Muscle of leg (tissue), 11 donors: ENCODE measurements around the gene F8. TPM values are rescaled to one million over a fixed set of nuclear protein-coding genes. Genes with fewer than 3 reads are reported as not detected.
A peak's percentile ranks its signal among the peaks of the same experiment; 100 is the strongest.
"Not testable (repeated sequence)": the region's sequence is repeated elsewhere in the genome, so short reads cannot be mapped to it uniquely, and the experiment has no call there.

Experiments used
- DNase-seq: peaks from one replicate; pipeline ENCODE4 v3.0.0; 2013
- H3K27ac ChIP-seq: one replicate; pipeline ENCODE4 v1.5.1; 2013; ENCODE audit warnings: mild to moderate bottlenecking, low read length, control low read depth
- H3K27me3 ChIP-seq: one replicate; pipeline ENCODE4 v1.6.1; 2013; ENCODE audit warnings: low read length; ENCODE audit not compliant: control insufficient read depth, insufficient read depth
- H3K36me3 ChIP-seq: one replicate; pipeline ENCODE4 v1.6.1; 2013; ENCODE audit warnings: low read length; ENCODE audit not compliant: control insufficient read depth, insufficient read depth
- H3K4me1 ChIP-seq: one replicate; pipeline ENCODE4 v1.6.1; 2013; ENCODE audit warnings: low read length; ENCODE audit not compliant: control insufficient read depth, insufficient read depth
- H3K4me3 ChIP-seq: one replicate; pipeline ENCODE4 v1.5.1; 2013; ENCODE audit warnings: low read length, control low read depth
- H3K9me3 ChIP-seq: replicated peaks from 2 replicates; pipeline ENCODE4 v1.6.1; 2013; ENCODE audit warnings: low read depth, low read length; ENCODE audit not compliant: control insufficient read depth
- WGBS: methylation state at CpG from one replicate; pipeline ENCODE4 v1.1.5; 2013; ENCODE audit warnings: missing lambda C conversion rate; ENCODE audit not compliant: insufficient coverage; 5-methylcytosine and 5-hydroxymethylcytosine counted together
- polyA plus RNA-seq, 8 donors: library from polyadenylated mRNA; unstranded; fragments of 120-200 nt; gene quantifications; one replicate each; pipeline versions ENCODE4 v1.2.1 to v1.2.3, GENCODE V29; 2013; ENCODE audit warnings: inconsistent platforms in 1 of 8, low replicate concordance in 1 of 8; ENCODE audit not compliant: insufficient read length in 8 of 8, insufficient read depth in 1 of 8
- total RNA-seq: library from RNA; stranded (reverse); fragments of 120-200 nt; gene quantifications from one replicate; pipeline ENCODE4 v1.2.4, GENCODE V29; 2013

The F8 gene
- total and polyA plus RNA-seq, 9 donors: 3.6 to 7.0 (median 5.0) TPM

DNA sequence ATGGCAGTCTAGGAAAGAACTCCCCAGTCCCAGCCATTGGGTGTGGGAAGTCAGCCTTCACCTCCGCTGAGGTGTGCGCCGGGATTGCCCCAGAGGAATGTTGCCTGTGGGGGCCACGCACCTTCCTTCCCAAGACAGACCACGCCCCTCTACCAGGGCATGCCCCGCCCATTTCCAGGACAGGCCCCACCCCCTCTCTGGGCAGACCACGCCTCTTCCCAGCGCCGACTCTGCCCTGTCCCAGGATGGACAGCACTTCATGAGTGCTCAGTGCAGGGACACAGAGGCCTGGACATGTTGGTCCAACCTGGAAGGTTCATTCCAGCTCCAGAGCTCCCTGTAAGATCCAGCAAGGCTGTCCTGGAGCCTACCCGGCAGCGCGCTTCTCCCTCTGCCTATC is 13.9 kb downstream of the F8 start:
- not testable (repeated sequence) for DNase-seq, H3K36me3 ChIP-seq, H3K27ac ChIP-seq, H3K4me3 ChIP-seq, H3K9me3 ChIP-seq, H3K27me3 ChIP-seq
- WGBS: no CpG with 5 or more reads among the region's 12 CpGs
- peaks cover 11% of the 10 kb centered on the region for H3K4me1 ChIP-seq

- not testable (repeated sequence) for H3K36me3 ChIP-seq, H3K27me3 ChIP-seq, DNase-seq, H3K4me3 ChIP-seq, H3K9me3 ChIP-seq
- 68% methylated on average over 2 of the region's 11 CpGs for WGBS
- peaks cover 11% of the 10 kb centered on the region for H3K4me1 ChIP-seq
- peak overlapping the region; percentile 51 for H3K27ac ChIP-seq
Observed at GRCh38 chrX:155006913-155007671, 15.4 kb downstream of the F8 start.

DNA sequence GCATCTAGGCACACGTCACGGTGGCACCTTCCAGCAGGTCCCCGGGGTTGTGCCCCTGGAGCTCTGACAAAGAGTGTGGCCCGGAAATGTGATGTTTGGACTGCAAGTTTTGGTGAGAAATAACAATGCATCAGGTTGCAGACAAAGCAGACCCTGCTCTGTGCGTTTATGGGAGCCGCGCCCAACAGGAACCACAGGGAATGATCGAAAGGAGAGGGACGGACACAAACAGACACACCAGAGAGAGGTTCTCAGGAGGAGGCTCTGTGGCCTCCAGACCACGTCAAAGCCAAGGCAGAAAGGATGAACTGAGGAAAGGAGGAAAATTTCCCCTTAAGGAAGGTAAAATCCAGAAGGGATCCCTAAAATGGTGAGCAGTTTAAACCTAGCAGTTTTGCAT is 16.1 kb downstream of the F8 start:
- H3K9me3 ChIP-seq: not testable (repeated sequence)

DNA sequence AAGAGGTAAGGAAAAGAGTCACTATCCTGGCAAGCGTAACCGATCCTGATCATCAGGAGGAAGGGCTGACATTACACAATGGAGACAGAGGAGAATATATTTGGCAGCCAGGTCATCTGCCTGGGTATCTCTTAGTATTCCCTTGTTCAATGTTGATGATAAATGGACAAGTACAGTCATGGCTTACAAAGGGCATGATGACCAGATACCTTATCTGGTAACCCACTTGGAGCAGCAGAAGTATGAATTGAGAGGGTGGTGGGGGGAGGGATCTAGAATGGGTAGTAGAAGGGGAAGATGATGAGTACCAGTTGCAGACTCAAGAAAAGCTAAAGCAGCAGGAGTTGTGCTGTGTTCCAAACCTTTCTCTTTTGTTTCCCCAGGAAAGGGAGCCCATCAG is 17.3 kb downstream of the F8 start:
- Histone ChIP-seq H3K27me3 (no peaks in the 10 kb centered on the region), H3K27ac (no peak overlapping the region), H3K4me1 (peaks cover 11% of the 10 kb centered on the region), H3K9me3 (no peaks in the 10 kb centered on the region), H3K36me3 (no peaks in the 10 kb centered on the region), H3K4me3 (no peak overlapping the region)
- DNase-seq: no peak
- WGBS: no CpG with 5 or more reads among the region's 2 CpGs

More for the DNA sequence above, 16.1 kb downstream of the F8 start:
- peaks cover 11% of the 10 kb centered on the region for H3K4me1 ChIP-seq
- WGBS: no CpG with 5 or more reads among the region's 10 CpGs
- not testable (repeated sequence) for H3K36me3 ChIP-seq, H3K27me3 ChIP-seq, H3K4me3 ChIP-seq, DNase-seq, H3K27ac ChIP-seq

- H3K27ac ChIP-seq: no peak overlapping the region
- H3K36me3 ChIP-seq: no peaks in the 10 kb centered on the region
- no peaks in the 10 kb centered on the region for H3K27me3 ChIP-seq
- peaks cover 3% of the 10 kb centered on the region for H3K4me1 ChIP-seq
- no peak overlapping the region for H3K4me3 ChIP-seq
- H3K9me3 ChIP-seq: no peaks in the 10 kb centered on the region
- no CpG with 5 or more reads among the region's 4 CpGs for WGBS
- DNase-seq: no peak
Observed at GRCh38 chrX:155001873-155002272, 20.6 kb downstream of the F8 start.

DNA sequence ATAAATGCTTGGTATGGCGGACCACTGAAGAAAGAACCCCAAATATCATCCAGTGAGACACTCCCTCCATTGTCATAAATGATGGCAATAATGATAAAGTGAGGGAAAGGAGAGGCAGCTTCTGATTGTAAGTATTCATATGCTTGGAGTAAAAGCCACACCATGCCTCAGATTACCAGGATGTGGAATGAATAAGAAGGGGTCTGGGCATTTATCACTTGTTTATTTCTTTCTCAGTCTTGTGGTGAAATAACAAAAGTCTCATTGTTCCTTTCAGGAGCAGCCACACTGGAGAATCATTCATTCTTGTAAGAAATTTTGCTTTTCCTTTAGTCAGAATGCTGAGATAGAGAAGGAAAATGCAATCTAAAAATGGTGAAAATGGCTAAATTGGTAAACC is 21.7 kb downstream of the F8 start:
- Histone ChIP-seq H3K36me3 (no peaks in the 10 kb centered on the region), H3K4me3 (no peak overlapping the region), H3K27ac (no peak overlapping the region), H3K27me3 (no peaks in the 10 kb centered on the region), H3K9me3 (no peaks in the 10 kb centered on the region), H3K4me1 (peaks cover 3% of the 10 kb centered on the region)
- no CpG with 5 or more reads among the region's 1 CpG for WGBS
- no peak for DNase-seq

GRCh38 chrX:154998204-154998880 is 24.2 kb downstream of the F8 start:
- Histone ChIP-seq H3K4me1 (no peaks in the 10 kb centered on the region), H3K27ac (no peak overlapping the region), H3K36me3 (no peaks in the 10 kb centered on the region), H3K27me3 (no peaks in the 10 kb centered on the region), H3K4me3 (no peak overlapping the region), H3K9me3 (no peaks in the 10 kb centered on the region)
- WGBS: no CpG with 5 or more reads among the region's 1 CpG
- DNase-seq: no peak

- DNase-seq: no peak
- Histone ChIP-seq H3K4me3 (no peak overlapping the region), H3K27ac (no peak overlapping the region), H3K27me3 (no peaks in the 10 kb centered on the region), H3K36me3 (no peaks in the 10 kb centered on the region), H3K4me1 (no peaks in the 10 kb centered on the region), H3K9me3 (no peaks in the 10 kb centered on the region)
- WGBS: no CpG with 5 or more reads among the region's 1 CpG
Observed at GRCh38 chrX:154991476-154991875, 31.0 kb downstream of the F8 start.

DNA sequence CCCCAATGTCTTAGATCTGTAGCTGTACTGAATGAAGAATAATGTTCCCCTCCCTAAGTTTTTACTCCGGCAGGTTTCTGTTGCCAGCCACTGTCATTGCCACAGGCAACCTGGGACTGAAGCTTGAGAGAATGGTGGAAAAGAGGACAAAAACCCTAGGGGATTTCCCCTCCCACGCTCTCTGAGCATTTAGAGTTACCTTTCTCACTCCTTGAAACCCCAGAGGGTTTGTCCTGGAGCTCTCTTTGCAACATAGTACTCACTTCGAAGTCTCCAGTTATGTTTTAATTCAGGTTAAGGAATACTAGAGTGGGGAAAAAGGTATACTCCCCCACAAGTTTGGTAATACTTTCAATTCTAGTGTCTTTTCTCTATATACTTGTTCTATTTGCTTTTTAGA is 31.5 kb downstream of the F8 start:
- Histone ChIP-seq H3K4me1 (no peaks in the 10 kb centered on the region), H3K27me3 (no peaks in the 10 kb centered on the region), H3K9me3 (no peaks in the 10 kb centered on the region), H3K27ac (no peak overlapping the region), H3K4me3 (no peak overlapping the region), H3K36me3 (no peaks in the 10 kb centered on the region)
- no CpG with 5 or more reads among the region's 3 CpGs for WGBS
- no peak for DNase-seq

DNA sequence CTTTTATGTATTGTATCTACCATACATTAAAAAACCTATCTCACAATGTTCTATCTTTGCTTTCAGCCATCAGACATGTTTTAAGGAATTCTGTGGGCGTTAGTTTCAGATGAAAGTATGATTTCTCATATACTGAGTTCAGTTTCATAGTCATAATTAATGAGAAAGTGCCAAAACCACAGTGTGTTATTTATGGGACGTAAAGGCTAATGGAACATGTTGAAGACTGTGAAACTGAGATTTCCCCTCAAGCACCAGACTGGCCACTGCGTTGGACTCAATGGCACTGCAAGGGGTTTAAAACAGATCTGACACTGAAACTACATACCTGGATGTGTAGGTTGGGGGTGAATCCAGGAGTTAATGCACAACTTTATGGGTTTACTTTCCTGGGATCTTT is 32.0 kb downstream of the F8 start:
- H3K27ac ChIP-seq: no peak overlapping the region
- H3K4me1 ChIP-seq: no peaks in the 10 kb centered on the region
- no peak overlapping the region for H3K4me3 ChIP-seq
- H3K36me3 ChIP-seq: no peaks in the 10 kb centered on the region
- no peaks in the 10 kb centered on the region for H3K27me3 ChIP-seq
- H3K9me3 ChIP-seq: no peaks in the 10 kb centered on the region
- 75% methylated on average over 1 of the region's 3 CpGs for WGBS
- DNase-seq: no peak
